ENCODE data around the gene ATP5F1C. TPM values are rescaled to one million over a fixed set of nuclear protein-coding genes. Genes with fewer than 3 reads are reported as not detected.

The ATP5F1C gene
- polyA plus RNA-seq, 1 of the 3 experiments (the other 2 are of a cell fraction): 299 TPM

- H3K79me2 ChIP-seq (ENCODE audit: insufficient read depth): peaks cover 48% of the 10 kb centered on the region
- H3K4me1 ChIP-seq (ENCODE audit: control insufficient read depth in 1 of 2, insufficient read depth in 2 of 2, low read depth in 1 of 2, low read length in 1 of 2): no peaks in the 10 kb centered on the region; a peak in 1 of 4 replicates
- no peaks in the 10 kb centered on the region for H3K9me3 ChIP-seq
- H3K36me3 ChIP-seq (replicated peaks in 1 of 2; ENCODE audit: control insufficient read depth in 1 of 2, insufficient read depth in 2 of 2, low read length in 1 of 2): peaks cover 5 to 21% of the 10 kb centered on the region in 2 experiments
- no peak overlapping the region for H3K4me3 ChIP-seq (ENCODE audit: low read depth in 2 of 2, low read length in 1 of 2)
- no peak for DNase-seq
- H3K9me2 ChIP-seq: no peaks in the 10 kb centered on the region
- POLR2A ChIA-PET: no interaction called here
- CTCF ChIA-PET: interaction anchor here (0.7 kb wide), 1 partner anchor 12 kb away, joined by 3 read pairs; no protein-coding TSS in a partner anchor
- no peak overlapping the region for H3K9ac ChIP-seq
- TF ChIP-seq ELF1 (IDR thresholded peaks at IDR 0.05) (no peak), GATA2 (CRISPR knock-in tag; IDR thresholded peaks at IDR 0.05) (no peak), PBX3 (IDR thresholded peaks at IDR 0.05) (no peak), RCOR1 (IDR thresholded peaks at IDR 0.05; ENCODE audit: low read length) (no peak), GABPA (IDR thresholded peaks at IDR 0.05; ENCODE audit: low read depth) (no peak), TCF12 (IDR thresholded peaks at IDR 0.05) (no peak), ZBTB33 (IDR thresholded peaks at IDR 0.05; ENCODE audit: borderline replicate concordance, low read depth) (no peak), IRF3 (IDR thresholded peaks at IDR 0.05; ENCODE audit: low read depth, low read length) (no peak), RXRA (IDR thresholded peaks at IDR 0.05; ENCODE audit: borderline replicate concordance, low read depth) (no peak)
- TF ChIP-seq, protein P1, sequence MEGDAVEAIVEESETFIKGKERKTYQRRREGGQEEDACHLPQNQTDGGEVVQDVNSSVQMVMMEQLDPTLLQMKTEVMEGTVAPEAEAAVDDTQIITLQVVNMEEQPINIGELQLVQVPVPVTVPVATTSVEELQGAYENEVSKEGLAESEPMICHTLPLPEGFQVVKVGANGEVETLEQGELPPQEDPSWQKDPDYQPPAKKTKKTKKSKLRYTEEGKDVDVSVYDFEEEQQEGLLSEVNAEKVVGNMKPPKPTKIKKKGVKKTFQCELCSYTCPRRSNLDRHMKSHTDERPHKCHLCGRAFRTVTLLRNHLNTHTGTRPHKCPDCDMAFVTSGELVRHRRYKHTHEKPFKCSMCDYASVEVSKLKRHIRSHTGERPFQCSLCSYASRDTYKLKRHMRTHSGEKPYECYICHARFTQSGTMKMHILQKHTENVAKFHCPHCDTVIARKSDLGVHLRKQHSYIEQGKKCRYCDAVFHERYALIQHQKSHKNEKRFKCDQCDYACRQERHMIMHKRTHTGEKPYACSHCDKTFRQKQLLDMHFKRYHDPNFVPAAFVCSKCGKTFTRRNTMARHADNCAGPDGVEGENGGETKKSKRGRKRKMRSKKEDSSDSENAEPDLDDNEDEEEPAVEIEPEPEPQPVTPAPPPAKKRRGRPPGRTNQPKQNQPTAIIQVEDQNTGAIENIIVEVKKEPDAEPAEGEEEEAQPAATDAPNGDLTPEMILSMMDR (IDR thresholded peaks at IDR 0.05): no peak
- H3K27ac ChIP-seq (ENCODE audit: low read depth in 2 of 2, low read length in 1 of 2): no peak overlapping the region
- no peaks in the 10 kb centered on the region for H3K27me3 ChIP-seq (ENCODE audit: insufficient read depth)
- no peak overlapping the region for H3K4me2 ChIP-seq
- H3F3A ChIP-seq (replicated peaks; ENCODE audit: insufficient read depth): no peaks in the 10 kb centered on the region
- WGBS (ENCODE audit: low lambda C conversion rate): 93% methylated on average over 10 of the region's 10 CpGs
- no peak overlapping the region for H2AFZ ChIP-seq (ENCODE audit: low read depth)
- H4K20me1 ChIP-seq (ENCODE audit: insufficient read depth): no peaks in the 10 kb centered on the region
Observed at GRCh38 chr10:7829289-7829834, 41.4 kb downstream of the ATP5F1C start.

DNA sequence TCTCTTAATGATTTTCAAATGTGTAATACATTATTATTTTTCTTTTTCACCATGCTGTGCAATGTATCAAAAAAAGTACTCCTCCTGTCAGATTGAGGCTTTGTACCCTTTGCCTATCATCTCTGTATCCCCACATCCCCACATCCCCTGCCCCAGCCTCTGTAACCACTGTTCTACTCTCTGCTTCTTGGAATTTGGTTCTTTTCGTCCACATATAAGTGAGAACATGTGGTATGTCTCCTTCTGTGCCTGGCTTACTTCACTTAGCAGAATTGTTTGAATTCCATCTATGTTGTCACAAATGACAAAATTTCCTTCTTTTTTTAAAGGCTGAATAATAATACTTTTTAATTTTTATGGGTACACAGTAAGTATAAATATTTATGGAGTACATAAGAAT lies 44.1 kb downstream of the ATP5F1C start:
- Histone ChIP-seq H3K9me3 (no peaks in the 10 kb centered on the region), H3K4me1 (ENCODE audit: control insufficient read depth in 1 of 2, insufficient read depth in 2 of 2, low read depth in 1 of 2, low read length in 1 of 2) (no peaks in the 10 kb centered on the region), H3K4me3 (ENCODE audit: low read depth in 2 of 2, low read length in 1 of 2) (no peak overlapping the region), H2AFZ (ENCODE audit: low read depth) (no peak overlapping the region), H3K36me3 (replicated peaks in 1 of 2; ENCODE audit: control insufficient read depth in 1 of 2, insufficient read depth in 2 of 2, low read length in 1 of 2) (no peaks in the 10 kb centered on the region), H3K27ac (ENCODE audit: low read depth in 2 of 2, low read length in 1 of 2) (no peak overlapping the region; a peak in 1 of 4 replicates), H3K9ac (no peak overlapping the region), H3K79me2 (ENCODE audit: insufficient read depth) (peaks cover 67% of the 10 kb centered on the region), H4K20me1 (ENCODE audit: insufficient read depth) (no peaks in the 10 kb centered on the region), H3F3A (replicated peaks; ENCODE audit: insufficient read depth) (no peaks in the 10 kb centered on the region), H3K4me2 (no peak overlapping the region), H3K9me2 (no peaks in the 10 kb centered on the region), H3K27me3 (ENCODE audit: insufficient read depth) (no peaks in the 10 kb centered on the region)
- ChIA-PET CTCF (no interaction called here), POLR2A (no interaction called here)
- 53% methylated on average over 1 of the region's 1 CpG for WGBS (ENCODE audit: low lambda C conversion rate)
- TF ChIP-seq TAF1 (IDR thresholded peaks at IDR 0.05; ENCODE audit: borderline replicate concordance, low read depth, low read length) (no peak), TCF12 (IDR thresholded peaks at IDR 0.05) (peak; percentile 48), CHD2 (IDR thresholded peaks at IDR 0.05; ENCODE audit: low read length, partially characterized antibody) (no peak)
- DNase-seq: no peak

Measured in SK-N-SH (cell line).